Thyroid gland (tissue), 4 donors: ENCODE measurements around the gene HCN1.

Experiments used
- CTCF ChIP-seq, 6 experiments: fragments of 200-600 bp in 3 of 6; fragments of 450-650 bp in 3 of 6; sonication (generic) in 3 of 6; IDR thresholded peaks; one replicate each; pipeline ENCODE4 v1.5.1; 2016 to 2019; ENCODE audit warnings: antibody characterized with exemption in 6 of 6, mild to moderate bottlenecking in 2 of 6, inconsistent platforms in 1 of 6, moderate library complexity in 1 of 6
- POLR2A ChIP-seq, 2 donors: fragments of 450-650 bp; IDR thresholded peaks; one replicate each; pipeline ENCODE4 v1.6.1; 2017; ENCODE audit warnings: antibody characterized with exemption in 2 of 2, mild to moderate bottlenecking in 2 of 2, moderate library complexity in 1 of 2

- TF ChIP-seq CTCF (IDR thresholded peaks at IDR 0.05) (no peak), POLR2A (IDR thresholded peaks at IDR 0.05) (no peak)
Observed at GRCh38 chr5:45385321-45386058, 310.7 kb downstream of the HCN1 start.
